ENCODE data around the gene EFCAB8. TPM values are rescaled to one million over a fixed set of nuclear protein-coding genes. Genes with fewer than 3 reads are reported as not detected.

Gene EFCAB8
- total and polyA plus RNA-seq, 9 donors = 0.08 to 0.20 TPM; not detected in 7

DNA sequence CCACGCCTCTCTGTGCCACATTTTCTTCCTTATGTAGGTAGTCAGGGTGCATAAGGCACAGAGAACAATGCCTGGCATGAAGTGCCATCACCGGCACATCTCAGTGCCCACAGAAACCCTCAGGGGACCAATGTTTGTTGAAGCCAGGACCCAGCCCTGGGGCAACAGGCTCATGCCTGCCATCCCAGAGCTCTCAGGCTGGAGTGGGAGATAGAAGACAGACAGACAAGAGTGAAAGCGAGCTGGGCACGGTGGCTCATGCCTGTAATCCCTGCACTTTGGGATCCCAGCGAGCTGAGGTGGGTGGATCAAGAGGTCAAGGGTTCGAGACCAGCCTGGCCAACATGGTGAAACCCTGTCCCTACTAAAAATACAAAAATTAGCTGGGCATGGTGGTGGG is 13.5 kb downstream of the EFCAB8 start:
- no peak overlapping the region for H3K27ac ChIP-seq
- intact Hi-C loops (cut with DNase I) = no loop called here
- H3K4me1 ChIP-seq (ENCODE audit: insufficient read depth) = no peaks in the 10 kb centered on the region
- TF ChIP-seq, protein P1, sequence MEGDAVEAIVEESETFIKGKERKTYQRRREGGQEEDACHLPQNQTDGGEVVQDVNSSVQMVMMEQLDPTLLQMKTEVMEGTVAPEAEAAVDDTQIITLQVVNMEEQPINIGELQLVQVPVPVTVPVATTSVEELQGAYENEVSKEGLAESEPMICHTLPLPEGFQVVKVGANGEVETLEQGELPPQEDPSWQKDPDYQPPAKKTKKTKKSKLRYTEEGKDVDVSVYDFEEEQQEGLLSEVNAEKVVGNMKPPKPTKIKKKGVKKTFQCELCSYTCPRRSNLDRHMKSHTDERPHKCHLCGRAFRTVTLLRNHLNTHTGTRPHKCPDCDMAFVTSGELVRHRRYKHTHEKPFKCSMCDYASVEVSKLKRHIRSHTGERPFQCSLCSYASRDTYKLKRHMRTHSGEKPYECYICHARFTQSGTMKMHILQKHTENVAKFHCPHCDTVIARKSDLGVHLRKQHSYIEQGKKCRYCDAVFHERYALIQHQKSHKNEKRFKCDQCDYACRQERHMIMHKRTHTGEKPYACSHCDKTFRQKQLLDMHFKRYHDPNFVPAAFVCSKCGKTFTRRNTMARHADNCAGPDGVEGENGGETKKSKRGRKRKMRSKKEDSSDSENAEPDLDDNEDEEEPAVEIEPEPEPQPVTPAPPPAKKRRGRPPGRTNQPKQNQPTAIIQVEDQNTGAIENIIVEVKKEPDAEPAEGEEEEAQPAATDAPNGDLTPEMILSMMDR (IDR thresholded peaks at IDR 0.05) = no peak
- TF ChIP-seq EP300 (IDR thresholded peaks at IDR 0.05) (no peak), POLR2A (IDR thresholded peaks at IDR 0.05) (no peak)
- H3K27me3 ChIP-seq = no peaks in the 10 kb centered on the region
- no peak overlapping the region for H3K4me3 ChIP-seq
- DNase-seq = no peak
- 78 to 87% (median 84%) methylated on average over 6 of the region's 6 CpGs for WGBS, 3 donors
- H3K36me3 ChIP-seq = no peaks in the 10 kb centered on the region
- H3K9me3 ChIP-seq = no peaks in the 10 kb centered on the region

DNA sequence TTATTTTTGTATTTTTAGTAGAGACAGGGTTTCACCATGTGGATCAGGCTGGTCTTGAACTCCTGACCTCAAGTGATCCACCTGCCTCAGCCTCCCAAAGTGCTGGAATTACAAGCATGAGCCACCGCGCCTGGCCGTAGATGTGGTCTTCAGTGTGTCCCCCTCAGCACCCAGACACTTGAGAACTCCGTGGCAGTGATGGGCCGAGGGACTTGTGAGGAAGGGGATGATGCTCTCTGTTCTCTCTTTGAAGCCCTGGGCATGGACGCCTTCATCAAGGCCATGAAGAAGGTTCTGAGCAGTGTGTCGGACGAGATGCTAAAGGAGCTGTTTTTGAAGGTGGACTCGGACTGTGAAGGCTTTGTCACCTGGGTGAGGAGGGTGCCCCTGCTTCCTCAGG is 16.9 kb downstream of the EFCAB8 start:
- Histone ChIP-seq H3K4me1 (ENCODE audit: insufficient read depth) (no peaks in the 10 kb centered on the region), H3K27ac (no peak overlapping the region), H3K9me3 (no peaks in the 10 kb centered on the region), H3K36me3 (no peaks in the 10 kb centered on the region), H3K4me3 (no peak overlapping the region), H3K27me3 (no peaks in the 10 kb centered on the region)
- intact Hi-C loops (cut with DNase I) = no loop called here
- WGBS, 3 donors = 94% methylated on average over 9 of the region's 9 CpGs
- no peak for TF ChIP-seq EP300 (IDR thresholded peaks at IDR 0.05)
- TF ChIP-seq POLR2A (IDR thresholded peaks at IDR 0.05) = no peak
- TF ChIP-seq, protein P1 (IDR thresholded peaks at IDR 0.05) = no peak
- DNase-seq = no peak

DNA sequence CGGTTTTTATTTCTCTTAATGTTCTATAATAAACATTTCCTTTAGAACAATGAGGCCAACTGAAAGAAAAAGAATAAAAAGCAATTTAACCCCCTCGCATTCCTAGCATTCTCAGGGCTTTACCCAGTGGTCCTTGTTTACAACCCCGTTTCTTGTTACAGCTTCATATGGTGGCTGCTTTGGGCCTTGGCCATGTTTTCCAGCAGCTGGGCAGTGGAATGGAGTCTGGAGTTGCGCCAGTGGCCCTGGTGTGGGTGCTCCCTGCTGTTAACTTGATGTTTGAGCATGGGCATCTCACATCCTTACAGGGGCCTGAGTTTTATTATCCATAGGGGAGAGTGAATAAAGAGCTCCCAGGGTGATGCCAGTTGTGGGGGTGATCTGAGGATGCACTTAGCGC is 18.8 kb downstream of the EFCAB8 start:
- Histone ChIP-seq H3K27ac (no peak overlapping the region), H3K36me3 (no peaks in the 10 kb centered on the region), H3K4me3 (no peak overlapping the region), H3K27me3 (no peaks in the 10 kb centered on the region), H3K4me1 (ENCODE audit: insufficient read depth) (no peaks in the 10 kb centered on the region), H3K9me3 (no peaks in the 10 kb centered on the region)
- no peak for DNase-seq
- WGBS, 3 donors = 44 to 52% (median 48%) methylated on average over 5 of the region's 5 CpGs
- intact Hi-C loops (cut with DNase I) = no loop called here
- TF ChIP-seq, protein P1 (IDR thresholded peaks at IDR 0.05) = no peak
- TF ChIP-seq POLR2A (IDR thresholded peaks at IDR 0.05) (no peak), EP300 (IDR thresholded peaks at IDR 0.05) (no peak)

- no peaks in the 10 kb centered on the region for H3K36me3 ChIP-seq
- no peaks in the 10 kb centered on the region for H3K27me3 ChIP-seq
- no peak overlapping the region for H3K4me3 ChIP-seq
- no peaks in the 10 kb centered on the region for H3K4me1 ChIP-seq (ENCODE audit: insufficient read depth)
- intact Hi-C loops (cut with DNase I) = no loop called here
- TF ChIP-seq EP300 (IDR thresholded peaks at IDR 0.05) (no peak), POLR2A (IDR thresholded peaks at IDR 0.05) (no peak)
- TF ChIP-seq, protein P1 (IDR thresholded peaks at IDR 0.05) = no peak
- no peaks in the 10 kb centered on the region for H3K9me3 ChIP-seq
- DNase-seq = no peak
- 91 to 97% (median 93%) methylated on average over 3 of the region's 3 CpGs for WGBS, 3 donors
- H3K27ac ChIP-seq = no peak overlapping the region
Observed at GRCh38 chr20:32878820-32879219, 20.1 kb downstream of the EFCAB8 start.

DNA sequence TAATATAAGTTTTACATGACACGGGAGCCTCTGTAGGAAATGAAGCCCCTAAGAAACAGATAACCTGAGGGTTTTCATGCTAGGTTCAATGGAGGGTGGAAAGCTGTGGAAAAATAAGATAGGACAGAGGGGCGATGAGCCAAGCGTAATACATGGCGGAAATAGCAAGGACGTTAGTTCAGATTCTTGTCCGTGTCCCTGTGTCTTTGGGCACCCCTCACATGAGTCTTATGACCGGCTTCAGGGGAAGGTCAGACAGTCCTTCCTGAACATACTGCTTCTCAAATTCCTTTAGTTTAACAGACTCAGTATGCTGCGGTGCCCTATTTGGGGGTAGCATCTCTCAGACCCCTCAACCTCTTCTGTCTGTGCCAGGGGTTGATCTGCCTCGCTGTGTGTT is 20.8 kb downstream of the EFCAB8 start:
- TF ChIP-seq POLR2A (IDR thresholded peaks at IDR 0.05) (no peak), EP300 (IDR thresholded peaks at IDR 0.05) (no peak)
- TF ChIP-seq, protein P1 (IDR thresholded peaks at IDR 0.05) = no peak
- Histone ChIP-seq H3K27me3 (no peaks in the 10 kb centered on the region), H3K27ac (no peak overlapping the region), H3K36me3 (no peaks in the 10 kb centered on the region), H3K4me1 (ENCODE audit: insufficient read depth) (no peaks in the 10 kb centered on the region), H3K4me3 (no peak overlapping the region), H3K9me3 (no peaks in the 10 kb centered on the region)
- 82 to 85% (median 83%) methylated on average over 9 of the region's 9 CpGs for WGBS, 3 donors
- intact Hi-C loops (cut with DNase I) = no loop called here
- no peak for DNase-seq

Data from ovary (tissue), 9 donors.